Left ventricle myocardium superior (tissue), 1 donor: ENCODE data around the gene METTL22. TPM values are rescaled to one million over a fixed set of nuclear protein-coding genes. Genes with fewer than 3 reads are reported as not detected.

ENCODE experiments used
- ATAC-seq: fragments of 200-7000 bp; cut with Tn5 transposase; one replicate; pipeline ENCODE4 v1.9.1; 2020; ENCODE audit warnings: mild to moderate bottlenecking, moderate library complexity
- DNase-seq: peaks from one replicate; pipeline ENCODE4 v3.0.0-alpha.2; 2020
- intact Hi-C: fragments of 100-400 bp; cut with micrococcal nuclease; formaldehyde crosslinking; loops from one replicate; pipeline ENCODE4 v1.11.0; 2022
- total RNA-seq: library from RNA; stranded (reverse); fragmentation: NEBNext Ultra II Directional; extraction: Animal tissue kit (Norgen Biotek cat#: 25700); gene quantifications from one replicate; pipeline ENCODE4 v1.2.1, GENCODE V29; 2021
- donor health status: DM: no; HTN: yes; CAD: no; lungs with severe emphysema.

METTL22 gene
- total RNA-seq, 1 donor from 2014 or later = 28.6 TPM

DNA sequence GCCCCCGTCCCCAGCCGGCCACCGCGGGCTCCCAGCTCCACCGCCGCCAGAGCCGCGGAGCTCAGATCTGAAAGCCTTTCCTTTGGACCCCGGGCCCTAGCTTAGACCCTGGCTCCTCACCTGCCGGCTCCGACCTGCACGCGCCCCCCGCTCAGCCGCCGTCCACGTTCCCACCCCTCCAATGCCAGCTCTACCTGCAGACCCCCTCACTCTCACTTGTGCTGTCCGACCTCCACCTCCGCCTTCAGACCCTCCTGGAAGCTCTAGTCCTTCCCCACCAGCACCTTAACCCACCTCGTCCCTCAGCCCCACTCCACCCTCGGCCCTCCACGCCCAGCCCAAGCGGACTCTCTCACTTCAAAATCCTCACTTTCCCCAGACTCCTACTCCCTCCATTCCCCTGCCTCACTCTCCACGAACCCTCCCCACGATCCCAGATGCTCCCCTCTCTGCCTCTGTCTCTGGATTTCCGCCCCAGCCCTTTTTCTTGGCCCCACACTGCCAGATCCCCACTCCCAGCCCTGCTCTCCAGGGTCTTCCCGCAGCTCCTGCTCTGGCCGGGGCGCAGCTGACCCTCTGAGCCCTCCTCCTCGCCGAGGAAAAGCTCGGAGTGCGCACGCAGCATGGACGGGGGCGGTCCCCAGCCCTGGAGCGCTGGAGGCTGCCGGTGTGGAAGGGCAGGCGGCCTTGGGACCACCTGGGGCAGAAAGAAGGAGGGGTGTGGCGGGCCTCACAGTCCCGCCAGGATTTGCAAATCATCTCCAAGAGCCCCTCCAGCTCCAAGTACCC is 31.4 kb upstream of the METTL22 start, which contains the start of gene TMEM114:
Gene TMEM114, minus strand, starts transcription at position 612 of the 789 bp plus-strand sequence. CDS start 673 bp downstream, outside the sequence.
- intact Hi-C loops = no loop called here
- DNase-seq = no peak
- ATAC-seq = no peak

DNA sequence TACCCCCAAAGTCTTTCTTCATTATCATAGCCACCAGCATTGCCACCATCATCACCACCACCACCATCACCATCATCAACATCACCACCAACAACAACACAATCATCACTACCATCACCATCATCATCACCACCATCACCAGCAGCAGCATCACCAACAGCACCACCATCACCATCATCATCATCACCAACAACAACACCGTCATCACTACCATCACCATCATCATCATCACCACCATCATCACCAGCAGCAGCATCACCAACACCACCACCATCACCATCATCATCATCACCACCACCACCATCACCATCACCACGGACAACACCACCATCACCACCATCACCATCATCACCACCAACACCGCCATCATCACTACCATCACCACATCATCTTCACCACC is 30.7 kb upstream of the METTL22 start:
- intact Hi-C loops = no loop called here
- DNase-seq = no peak
- ATAC-seq = no peak

DNA sequence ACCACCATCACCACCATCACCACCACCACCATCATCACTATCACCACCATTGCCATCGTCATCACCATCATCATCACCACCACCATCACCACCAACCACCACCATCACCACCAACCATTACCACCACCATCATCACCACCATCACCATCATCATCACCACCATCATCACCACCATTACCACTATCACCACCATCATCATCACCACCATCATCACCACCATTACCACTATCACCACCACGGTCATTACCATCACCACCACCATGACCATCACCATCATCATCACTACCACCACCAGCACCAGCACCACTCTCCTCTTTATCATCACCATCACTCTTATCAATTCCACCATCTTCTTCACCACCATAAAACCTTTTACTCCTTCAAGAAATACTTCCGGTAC is 30.0 kb upstream of the METTL22 start:
- ATAC-seq (no peak), DNase-seq (no peak)
- intact Hi-C loops = no loop called here

DNA sequence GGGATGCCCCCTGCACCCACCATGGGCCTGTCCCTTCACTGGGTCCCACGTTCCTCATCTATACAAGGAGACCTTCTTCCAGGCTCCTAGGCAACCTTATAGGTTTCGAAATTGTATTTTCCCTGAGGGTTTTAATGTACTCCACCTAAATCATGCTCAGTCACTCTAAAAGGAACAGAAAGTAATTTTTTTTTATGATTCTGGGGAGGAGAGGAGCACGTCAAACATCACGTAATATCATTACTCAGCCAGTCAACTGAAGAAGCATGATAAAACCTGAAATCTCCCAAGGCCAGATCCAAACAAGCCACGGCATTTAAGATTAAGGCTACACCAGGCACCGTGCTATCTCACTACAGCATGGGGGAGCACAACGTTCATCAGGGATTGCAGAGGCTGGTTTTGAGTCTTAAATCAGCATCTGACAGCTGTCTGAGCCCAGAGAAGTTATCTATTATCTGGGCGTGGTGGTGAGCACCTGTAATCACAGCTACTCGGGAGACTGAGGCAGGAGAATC is 27.3 kb upstream of the METTL22 start:
- DNase-seq = no peak
- intact Hi-C loops = no loop called here
- no peak for ATAC-seq

DNA sequence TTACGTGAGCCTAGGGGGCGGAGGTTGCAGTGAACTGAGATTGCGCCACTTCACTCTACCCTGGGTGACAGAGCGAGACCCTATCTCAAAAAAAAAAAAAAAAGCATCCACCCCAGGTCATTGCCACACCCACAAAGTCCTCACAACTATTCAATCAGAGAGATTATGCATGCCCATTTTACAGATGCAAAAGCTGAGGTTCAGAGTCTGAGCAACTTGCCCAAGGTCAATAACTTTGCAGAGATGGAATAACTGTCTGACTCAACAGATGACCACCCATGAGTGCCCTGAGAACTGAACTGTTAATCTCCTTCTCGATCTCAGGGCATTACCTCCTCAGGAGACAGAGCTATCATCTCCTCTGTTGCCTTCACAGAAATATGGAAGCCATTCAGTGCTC is 25.7 kb upstream of the METTL22 start:
- intact Hi-C loops = no loop called here
- ATAC-seq (no peak), DNase-seq (no peak)

DNA sequence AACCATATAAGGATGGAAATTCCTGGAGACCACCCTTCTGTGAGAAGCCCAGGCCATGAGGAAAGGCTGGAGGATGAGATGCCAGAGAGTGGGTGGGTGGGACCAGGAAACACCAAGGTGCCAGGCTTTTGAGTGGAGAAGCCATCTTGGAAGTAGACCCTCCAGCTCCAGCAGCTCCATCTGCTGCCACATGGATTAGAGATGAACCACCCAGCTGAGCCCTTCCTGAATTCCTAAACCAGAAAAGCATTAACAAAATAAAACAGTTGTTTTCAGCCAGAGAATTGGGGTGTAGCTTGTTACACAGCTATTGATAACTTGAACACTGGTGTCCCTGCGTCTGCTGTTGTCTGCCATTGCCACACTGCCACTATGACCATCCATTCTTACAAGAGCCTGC is 24.9 kb upstream of the METTL22 start:
- no peak for DNase-seq
- intact Hi-C loops = no loop called here

DNA sequence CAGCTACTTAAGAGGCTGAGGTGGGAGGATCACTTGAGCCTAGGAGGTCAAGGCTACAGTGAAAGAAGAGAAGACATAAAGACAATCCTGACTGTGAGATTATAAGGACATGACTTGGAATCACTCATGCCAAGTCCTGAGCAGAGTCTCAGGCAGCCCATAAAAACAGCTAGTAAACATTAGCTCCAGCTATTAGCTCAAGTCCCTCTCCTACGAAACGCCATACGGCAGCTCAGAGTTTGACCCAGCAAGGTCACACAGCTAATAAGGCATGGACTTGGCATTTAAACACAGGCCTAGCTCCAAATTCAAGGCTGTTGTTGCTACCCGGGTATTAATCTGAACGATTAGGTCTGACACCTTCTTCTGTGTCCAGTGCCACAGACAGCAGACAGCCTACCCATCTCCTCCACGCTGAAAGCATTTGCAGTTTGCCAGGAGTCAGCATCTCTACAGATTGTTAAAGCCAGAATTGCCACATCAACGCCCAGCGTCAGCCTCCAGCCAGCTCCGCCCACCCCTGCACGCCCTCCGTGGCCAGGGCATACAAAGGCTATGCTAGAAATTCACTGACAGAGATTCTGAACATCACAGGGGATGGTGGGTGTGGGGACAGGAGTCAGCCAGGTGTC is 21.2 kb upstream of the METTL22 start:
- DNase-seq (no peak), ATAC-seq (no peak)
- intact Hi-C loops = no loop called here

More for the DNA sequence above, 24.9 kb upstream of the METTL22 start:
- no peak for ATAC-seq

DNA sequence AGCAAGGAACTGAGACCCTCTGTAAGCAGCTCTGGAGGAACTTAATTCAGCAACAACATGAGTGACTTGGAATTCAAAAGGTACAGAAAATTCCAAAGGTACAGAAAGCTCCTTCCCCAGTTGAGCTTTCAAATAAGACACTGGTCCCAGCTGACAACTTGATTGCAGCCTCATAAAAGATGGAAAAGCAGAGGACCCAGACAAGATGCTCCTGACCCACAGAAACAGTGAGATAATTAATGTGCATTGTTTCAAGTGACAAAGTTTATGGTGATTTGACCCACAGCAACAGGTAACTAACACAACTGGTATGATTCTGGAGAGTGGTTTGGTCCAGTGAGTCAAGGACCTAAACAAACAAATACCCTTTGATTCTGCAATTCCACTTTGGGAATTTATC is 15.9 kb upstream of the METTL22 start:
- ATAC-seq (no peak), DNase-seq (no peak)
- intact Hi-C loops = no loop called here

DNA sequence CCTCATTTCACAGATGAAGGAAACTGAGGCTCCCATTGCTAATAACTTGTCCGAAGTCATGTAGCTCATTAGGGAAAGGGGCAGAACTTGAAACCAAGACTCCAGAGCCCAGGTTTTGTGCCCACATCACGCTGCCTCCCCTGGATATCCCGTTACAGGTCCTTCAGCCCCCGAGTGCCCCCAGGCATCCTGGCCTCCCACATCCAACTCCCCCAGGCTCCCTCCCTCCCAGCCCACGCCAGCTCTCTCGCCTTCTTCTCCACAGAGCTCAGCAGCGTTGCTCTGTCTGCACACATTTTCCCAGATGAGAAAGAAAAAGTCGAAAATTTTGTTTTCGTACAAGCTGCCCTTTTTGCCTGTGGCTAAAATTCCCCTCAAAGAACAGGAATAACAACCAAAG is 14.3 kb upstream of the METTL22 start:
- ATAC-seq (no peak), DNase-seq (no peak)
- intact Hi-C loops = no loop called here

DNA sequence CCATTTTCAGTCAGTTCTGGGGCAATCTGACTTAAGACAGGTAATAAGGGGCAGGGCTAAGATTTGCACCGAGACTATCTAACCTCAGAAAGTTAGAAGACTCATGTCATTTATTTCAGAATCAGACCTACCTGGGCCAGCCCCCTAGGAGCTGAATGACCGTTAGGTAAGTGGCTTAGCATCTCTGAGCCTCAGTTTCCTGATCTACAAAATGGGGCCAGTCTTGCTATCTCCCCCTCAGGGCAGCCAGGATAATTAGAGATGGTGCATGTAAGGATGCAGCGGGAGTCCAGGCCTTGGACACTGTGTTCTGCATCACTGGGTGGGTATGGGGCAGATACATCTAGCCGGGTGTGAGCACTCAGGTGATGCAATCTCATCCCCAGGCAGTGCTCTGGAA is 10.4 kb upstream of the METTL22 start:
- intact Hi-C loops = no loop called here
- ATAC-seq = no peak

DNA sequence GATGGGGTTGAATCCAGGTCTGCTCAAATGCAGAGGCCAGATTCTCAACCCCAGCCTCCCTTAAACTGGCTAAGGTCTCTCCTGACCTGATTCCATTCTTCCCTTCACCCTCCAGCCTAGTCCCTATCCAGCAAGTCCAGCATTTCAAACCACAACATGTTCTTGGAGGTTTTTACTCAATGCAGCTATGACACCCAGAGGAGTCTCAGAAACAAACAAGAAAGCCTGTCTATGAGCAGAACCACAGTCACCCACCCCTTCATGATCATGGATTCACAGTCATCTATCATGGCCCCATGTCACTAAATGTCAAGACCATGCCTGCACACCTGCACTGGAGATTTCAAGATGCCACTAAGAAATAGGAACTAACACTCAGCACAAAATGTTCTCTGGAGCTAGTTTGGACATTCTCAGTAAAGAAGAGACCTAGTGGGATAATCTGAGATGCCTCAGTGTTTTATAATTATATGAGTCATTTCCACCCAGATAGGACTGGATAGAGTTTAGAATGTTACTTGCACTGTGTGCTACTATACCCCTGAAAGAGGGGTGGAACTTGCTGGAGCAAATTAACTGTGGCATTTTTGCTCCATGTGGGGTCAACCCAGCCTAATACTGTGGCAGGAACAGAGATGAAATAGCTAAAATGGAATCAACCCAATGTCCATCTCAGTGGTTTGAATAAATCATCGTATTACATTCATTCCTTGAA is 9.5 kb upstream of the METTL22 start:
- intact Hi-C loops = no loop called here

More for the DNA sequence above, 10.4 kb upstream of the METTL22 start:
- no peak for DNase-seq

DNA sequence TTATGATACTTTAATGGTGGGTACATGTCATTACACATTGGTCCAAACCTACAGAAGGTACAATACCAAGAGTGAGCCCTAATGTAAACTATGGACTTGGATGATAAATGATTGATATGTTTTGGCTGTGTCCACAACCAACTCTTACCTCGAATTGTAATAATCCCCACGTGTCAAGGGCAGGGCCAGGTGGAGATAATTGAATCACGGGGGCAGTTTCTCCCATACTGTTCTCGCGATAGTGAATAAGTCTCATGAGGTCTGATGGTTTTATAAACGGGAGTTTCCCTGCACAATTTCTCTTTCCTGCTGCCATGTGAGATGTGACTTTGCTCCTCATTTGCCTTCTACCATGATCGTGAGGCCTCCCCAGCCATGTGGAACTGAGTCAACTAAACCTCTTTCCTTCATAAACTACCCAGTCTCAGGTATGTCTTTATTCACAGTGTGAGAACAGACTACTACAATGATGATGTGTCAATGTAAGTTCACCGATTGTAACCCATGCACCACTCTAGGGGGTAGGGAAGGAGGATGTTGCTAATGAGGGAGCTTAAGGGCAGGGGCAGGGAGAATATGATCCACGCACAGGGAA is 7.0 kb upstream of the METTL22 start:
- intact Hi-C loops = no loop called here
- ATAC-seq (no peak), DNase-seq (no peak)

More for the DNA sequence above, 9.5 kb upstream of the METTL22 start:
- ATAC-seq (no peak), DNase-seq (no peak)

DNA sequence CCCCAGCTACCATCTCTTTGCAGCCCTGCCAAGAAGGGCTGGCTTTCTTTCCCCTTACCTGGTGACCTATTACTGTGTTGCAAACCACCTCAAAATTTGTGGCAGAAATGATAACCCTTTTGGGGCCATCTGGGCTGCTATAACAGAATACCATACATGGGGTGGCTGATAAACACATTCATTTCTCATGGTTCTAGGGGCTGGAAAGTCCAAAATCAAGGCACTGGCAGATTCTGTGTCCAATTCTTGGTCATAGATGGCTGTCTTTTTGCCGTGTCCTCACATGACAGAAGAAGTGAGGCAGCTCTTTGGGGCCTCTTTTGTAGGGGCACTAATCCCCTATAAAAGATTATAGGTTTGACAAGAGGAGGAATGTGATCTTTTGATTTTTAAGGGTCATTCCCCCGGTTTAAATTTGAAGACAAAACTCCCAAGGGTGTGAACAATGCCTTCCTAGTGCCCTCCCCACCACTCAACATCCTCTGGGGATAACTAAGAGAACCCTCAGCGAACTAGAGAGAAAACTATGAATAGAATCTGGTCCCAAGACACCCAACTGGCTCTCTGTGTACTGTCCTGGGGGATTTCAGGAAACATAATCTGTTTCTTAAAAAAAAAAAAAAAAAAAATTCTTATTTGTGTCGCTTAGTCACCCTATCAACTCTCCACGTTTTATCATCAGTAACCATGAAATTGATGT is 1.7 kb upstream of the METTL22 start:
- ATAC-seq (no peak), DNase-seq (no peak)
- intact Hi-C loops = no loop called here

DNA sequence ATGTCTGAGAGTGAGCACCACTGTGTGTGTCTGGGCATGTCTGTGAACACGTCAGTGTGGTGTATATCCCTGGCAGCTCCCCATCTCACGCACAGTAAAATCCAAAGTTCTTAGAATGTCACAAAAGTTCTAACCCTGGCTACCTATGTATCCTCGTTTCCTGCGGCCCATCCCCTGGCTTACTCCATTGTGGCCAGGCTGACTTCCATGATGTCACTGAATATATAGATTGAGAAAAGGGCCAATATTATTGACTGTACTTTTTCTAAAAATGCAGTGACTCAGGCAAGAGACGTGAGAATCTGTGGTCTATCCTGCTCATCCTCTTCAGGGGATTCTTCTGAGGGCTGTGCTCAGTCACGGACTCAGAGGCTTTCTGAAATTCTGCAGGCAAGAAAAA is 963 bp upstream of the METTL22 start:
- ATAC-seq = no peak
- intact Hi-C loops = no loop called here
- no peak for DNase-seq

DNA sequence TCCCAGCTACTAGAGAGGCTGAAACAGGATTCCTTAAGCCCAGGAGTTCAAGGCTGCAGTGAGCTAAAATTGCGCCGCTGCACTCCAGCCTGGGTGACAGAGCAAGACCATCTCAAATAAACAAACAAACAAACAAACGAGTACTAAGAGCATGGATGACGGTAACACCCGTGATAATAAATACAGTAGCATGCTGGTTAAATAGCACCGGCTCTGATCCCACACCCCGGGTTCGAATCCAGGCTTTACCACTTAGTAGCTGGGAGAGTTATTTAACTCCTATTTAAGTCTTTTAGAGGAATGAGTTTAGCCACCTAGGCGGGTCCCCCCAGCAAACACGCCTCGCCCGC is 301 bp upstream of the METTL22 start:
- ATAC-seq (no peak), DNase-seq (no peak)
- intact Hi-C loops = no loop called here

DNA sequence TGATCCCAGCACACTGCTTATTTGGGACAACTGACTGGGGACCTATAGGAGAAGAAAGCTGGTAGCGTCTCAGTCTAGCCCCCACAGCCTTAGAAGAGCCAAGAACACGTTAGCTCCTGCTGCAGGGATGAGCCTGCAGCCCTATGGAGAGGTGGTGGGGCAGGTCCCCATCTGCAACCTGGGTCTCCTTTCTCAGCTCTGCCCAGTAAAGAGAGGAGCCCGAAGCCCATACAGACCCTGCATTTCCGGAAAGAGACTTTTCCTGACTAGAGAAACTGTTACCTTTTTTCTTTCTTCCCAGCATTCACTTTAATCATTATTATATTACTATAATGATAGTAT is 788 bp downstream of the METTL22 start:
- DNase-seq = no peak
- no peak for ATAC-seq
- intact Hi-C loops = no loop called here

DNA sequence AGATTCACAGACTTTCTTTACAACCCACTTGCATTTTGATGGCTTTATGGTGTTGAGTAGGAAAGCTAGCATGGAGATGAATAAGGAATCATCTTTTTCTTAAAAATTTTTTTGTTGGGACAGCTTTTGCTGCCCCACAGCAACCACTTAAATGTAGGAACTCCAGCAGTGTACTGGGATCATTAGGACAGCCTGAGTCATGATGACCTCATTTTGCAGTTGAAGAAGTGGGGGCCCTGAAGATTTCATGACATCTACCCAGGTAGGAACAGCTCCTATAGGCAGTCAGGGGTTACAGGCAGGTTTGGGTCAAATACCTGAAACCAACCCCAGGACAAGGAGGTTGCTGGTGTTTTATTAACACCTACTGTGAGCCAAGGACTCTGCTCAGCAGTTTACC is 2.1 kb downstream of the METTL22 start:
- ATAC-seq = no peak
- intact Hi-C loops = no loop called here

DNA sequence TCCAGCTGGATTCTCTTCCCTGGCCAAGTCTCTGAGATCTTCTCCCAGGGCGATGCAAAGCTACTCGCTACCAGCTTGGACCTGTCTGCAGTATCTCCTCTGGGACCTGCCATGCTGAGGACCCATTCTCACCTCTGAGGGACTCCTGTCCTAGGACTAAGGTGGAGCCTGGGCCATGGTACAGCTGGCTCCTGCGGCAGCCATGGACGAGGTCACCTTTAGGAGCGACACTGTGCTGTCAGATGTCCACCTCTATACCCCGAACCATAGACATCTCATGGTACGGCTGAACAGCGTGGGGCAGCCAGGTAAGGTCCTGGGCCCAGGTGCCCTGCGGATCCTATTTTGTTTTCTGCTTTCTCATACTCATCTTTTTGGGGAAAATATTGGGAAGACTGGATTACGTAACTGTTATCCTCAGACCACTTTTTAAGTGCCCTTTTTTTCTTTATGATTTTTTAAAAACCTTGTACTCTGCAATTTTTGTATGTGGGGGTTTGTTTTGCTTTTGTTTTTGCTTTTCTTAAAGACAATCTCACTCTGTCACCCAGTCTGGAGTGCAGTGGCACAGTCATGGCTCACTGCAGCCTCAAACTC is 4.1 kb downstream of the METTL22 start:
- no peak for ATAC-seq

More for the DNA sequence above, 2.1 kb downstream of the METTL22 start:
- no peak for DNase-seq

DNA sequence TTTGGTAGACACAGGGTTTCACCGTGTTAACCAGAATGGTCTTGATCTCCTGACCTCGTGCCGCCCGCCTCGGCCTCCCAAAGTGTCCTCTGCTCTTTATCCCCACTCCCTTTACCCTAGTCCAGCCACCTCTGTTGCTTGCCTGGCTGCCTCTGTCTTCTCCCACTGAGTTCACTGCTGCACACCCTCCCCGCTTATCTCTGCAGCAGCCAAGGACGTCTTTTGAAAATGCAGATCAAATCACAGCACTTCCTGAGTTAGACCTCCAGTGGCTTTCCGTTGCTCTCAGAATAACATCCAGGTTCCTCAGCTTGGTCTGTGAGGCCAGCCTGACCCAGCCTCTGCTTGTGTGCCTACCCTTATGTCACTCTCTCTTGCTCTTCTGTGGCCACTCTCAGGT is 5.4 kb downstream of the METTL22 start:
- ATAC-seq = no peak
- intact Hi-C loops = no loop called here

More for the DNA sequence above, 4.1 kb downstream of the METTL22 start:
- intact Hi-C loops = no loop called here
- no peak for DNase-seq

More for the DNA sequence above, 5.4 kb downstream of the METTL22 start:
- DNase-seq = no peak
